LNCAP (cell line): Measurements from ENCODE around the gene DST.

ENCODE experiments used
- CTCF ChIP-seq: fragments of 450-650 bp; IDR thresholded peaks from 2 replicates; pipeline ENCODE4 v1.5.1; 2017; ENCODE audit warnings: mild to moderate bottlenecking

DST gene

GRCh38 chr6:56497691-56498090 is 145.0 kb downstream of the DST start:
- no peak for TF ChIP-seq CTCF

- no peak for TF ChIP-seq CTCF
These were observed 145.4 kb downstream of the DST start for GRCh38 chr6:56497240-56497639.

GRCh38 chr6:56495654-56496053 is 147.0 kb downstream of the DST start:
- no peak for TF ChIP-seq CTCF

- TF ChIP-seq CTCF = no peak
These were observed 150.9 kb downstream of the DST start for GRCh38 chr6:56491606-56492328.

GRCh38 chr6:56490993-56491392 is 151.7 kb downstream of the DST start:
- no peak for TF ChIP-seq CTCF

GRCh38 chr6:56489559-56489958 is 153.1 kb downstream of the DST start:
- TF ChIP-seq CTCF = no peak

GRCh38 chr6:56488281-56488680 is 154.4 kb downstream of the DST start:
- TF ChIP-seq CTCF = no peak

GRCh38 chr6:56486681-56487080 is 156.0 kb downstream of the DST start:
- TF ChIP-seq CTCF = no peak
